PC-9 (cell line): ENCODE measurements around the gene MYLK.

Experiments used
- CTCF ChIP-seq: fragments of 200-600 bp; sonication (generic); conservative IDR thresholded peaks from 2 replicates; pipeline ENCODE4 v1.6.1; 2017; ENCODE audit warnings: mixed run types, antibody characterized with exemption, mild to moderate bottlenecking, moderate library complexity
- EZH2 ChIP-seq: fragments of 200-600 bp; sonication (generic); IDR thresholded peaks from 2 replicates; pipeline ENCODE4 v1.8.0; 2017; ENCODE audit warnings: antibody characterized with exemption, low read depth

DNA sequence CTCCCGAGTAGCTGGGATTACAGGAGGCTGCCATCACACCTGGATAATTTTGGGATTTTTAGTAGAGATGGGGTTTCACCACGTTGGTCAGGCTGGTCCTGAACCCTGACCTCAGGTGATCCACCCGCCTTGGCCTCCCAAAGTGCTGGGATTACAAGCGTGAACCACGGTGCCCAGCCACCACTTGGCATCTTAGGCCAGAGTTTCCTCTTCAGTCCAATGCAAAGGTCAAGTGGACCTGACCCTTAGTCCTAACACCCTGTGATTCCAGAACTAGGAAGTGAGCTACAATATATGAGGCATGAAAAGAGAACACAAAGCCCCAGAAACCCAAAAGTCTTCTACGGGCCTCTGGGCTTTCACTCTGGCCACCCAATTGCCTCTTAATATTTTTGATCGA, 5.3 kb downstream of the MYLK start:
- TF ChIP-seq CTCF (no peak), EZH2 (no peak)
